ELR (cell line): ENCODE results near the gene P2RY2.
"Not testable (repeated sequence)": the region's sequence is repeated elsewhere in the genome, so short reads cannot be mapped to it uniquely, and the experiment has no call there.

Experiments
- DNase-seq: peaks from one replicate; pipeline ENCODE4 v3.0.0-alpha.2; 2015; ENCODE audit warnings: low read depth

Gene P2RY2

GRCh38 chr11:73227571-73228211 is 9.6 kb downstream of the P2RY2 start:
- no peak for DNase-seq

GRCh38 chr11:73228268-73229134 is 10.4 kb downstream of the P2RY2 start:
- DNase-seq = no peak

- no peak for DNase-seq
Observed at GRCh38 chr11:73229321-73229895, 11.3 kb downstream of the P2RY2 start.

GRCh38 chr11:73229896-73230875 is 12.1 kb downstream of the P2RY2 start:
- DNase-seq = no peak

GRCh38 chr11:73230931-73231330 is 12.8 kb downstream of the P2RY2 start:
- no peak for DNase-seq

GRCh38 chr11:73232487-73232886 is 14.4 kb downstream of the P2RY2 start:
- not testable (repeated sequence) for DNase-seq

GRCh38 chr11:73233211-73233610 is 15.1 kb downstream of the P2RY2 start:
- no peak for DNase-seq

GRCh38 chr11:73233692-73234470 is 15.8 kb downstream of the P2RY2 start:
- DNase-seq = no peak

GRCh38 chr11:73234471-73235181 is 16.5 kb downstream of the P2RY2 start:
- no peak for DNase-seq

- DNase-seq = peak; percentile 19
Observed at GRCh38 chr11:73235236-73235786, 17.2 kb downstream of the P2RY2 start.

- no peak for DNase-seq
Observed at GRCh38 chr11:73236205-73236765, 18.2 kb downstream of the P2RY2 start.

GRCh38 chr11:73236854-73237253 is 18.8 kb downstream of the P2RY2 start:
- DNase-seq = peak; percentile 51

GRCh38 chr11:73237471-73238290 is 19.6 kb downstream of the P2RY2 start:
- peak; percentile 70 for DNase-seq

GRCh38 chr11:73239111-73239521 is 21.0 kb downstream of the P2RY2 start:
- no peak for DNase-seq

- no peak for DNase-seq
Observed at GRCh38 chr11:73239571-73240189, 21.6 kb downstream of the P2RY2 start.

- peak; percentile 53 for DNase-seq
Observed at GRCh38 chr11:73240190-73240781, 22.2 kb downstream of the P2RY2 start.

- no peak for DNase-seq
Observed at GRCh38 chr11:73241300-73241699, 23.2 kb downstream of the P2RY2 start.
